Skeletal muscle satellite cell (primary cell): ENCODE results near the gene DQX1.

Source experiments
- H3K27me3 ChIP-seq: 2 replicates; pipeline ENCODE4 v1.7.0; 2013; ENCODE audit warnings: low read length; ENCODE audit not compliant: control insufficient read depth, insufficient read depth
- H3K36me3 ChIP-seq: 2 replicates; pipeline ENCODE4 v1.7.0; 2013; ENCODE audit warnings: mild to moderate bottlenecking, control low read depth, low read length; ENCODE audit not compliant: insufficient read depth
- H3K4me1 ChIP-seq: 2 replicates; pipeline ENCODE4 v1.7.0; 2013; ENCODE audit warnings: low read length; ENCODE audit not compliant: control insufficient read depth, insufficient read depth
- H3K4me2 ChIP-seq: 2 replicates; pipeline ENCODE4 v1.7.0; 2013; ENCODE audit warnings: mild to moderate bottlenecking, low read length
- H3K4me3 ChIP-seq: 2 replicates; pipeline ENCODE4 v1.7.0; 2013; ENCODE audit warnings: low read length
- H3K9ac ChIP-seq: 2 replicates; pipeline ENCODE4 v1.7.0; 2013; ENCODE audit warnings: mild to moderate bottlenecking, low read depth, low read length, moderate library complexity
- H3K9me3 ChIP-seq: replicated peaks from 2 replicates; pipeline ENCODE4 v1.7.0; 2013; ENCODE audit warnings: mild to moderate bottlenecking, control low read depth, low read length

Gene DQX1

DNA sequence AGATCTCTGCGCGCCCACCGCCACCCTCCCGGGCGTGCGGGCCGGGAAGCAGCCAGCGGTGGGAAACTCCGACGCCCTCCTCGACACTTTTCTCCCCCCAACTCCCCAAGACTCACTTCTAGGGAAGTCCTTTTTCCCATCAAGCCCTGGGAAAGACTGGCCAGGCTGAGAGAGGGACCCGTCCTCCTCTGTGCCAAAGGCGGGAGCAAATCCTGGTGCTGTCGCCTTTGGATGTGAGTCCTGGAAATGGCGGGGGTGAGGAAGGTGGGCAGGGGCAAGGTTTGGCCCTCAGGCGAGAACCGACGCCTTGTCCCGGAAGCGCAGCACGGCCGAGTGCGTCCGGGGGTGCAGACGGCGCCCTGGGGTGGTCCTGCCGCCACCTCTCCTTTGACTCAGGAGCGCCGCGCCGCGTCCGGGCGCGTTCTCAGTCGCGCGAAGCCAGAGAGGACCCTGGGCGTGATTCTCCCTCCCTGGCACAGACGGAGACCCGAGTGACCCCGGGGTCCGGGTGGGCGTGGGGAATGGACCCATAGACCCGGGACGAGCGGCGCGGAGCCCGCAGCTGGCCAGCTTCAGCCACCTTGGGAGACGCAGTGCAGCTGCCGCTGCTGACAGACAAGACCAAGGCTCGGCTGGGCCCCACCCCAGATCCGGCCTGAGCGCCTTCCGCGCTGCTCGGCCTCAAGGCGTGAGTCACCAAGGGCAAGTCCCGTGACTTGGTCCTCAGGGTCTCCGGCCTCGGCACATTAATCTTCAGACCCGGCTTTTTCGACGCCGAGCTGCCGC, 23.1 kb downstream of the DQX1 start:
- Histone ChIP-seq H3K9ac (peak overlapping the region; percentile 85), H3K36me3 (peaks cover 17% of the 10 kb centered on the region), H3K27me3 (peaks cover 31% of the 10 kb centered on the region), H3K9me3 (no peaks in the 10 kb centered on the region), H3K4me1 (peaks cover 59% of the 10 kb centered on the region), H3K4me2 (peak overlapping the region; percentile 97), H3K4me3 (peak overlapping the region; percentile 77)

DNA sequence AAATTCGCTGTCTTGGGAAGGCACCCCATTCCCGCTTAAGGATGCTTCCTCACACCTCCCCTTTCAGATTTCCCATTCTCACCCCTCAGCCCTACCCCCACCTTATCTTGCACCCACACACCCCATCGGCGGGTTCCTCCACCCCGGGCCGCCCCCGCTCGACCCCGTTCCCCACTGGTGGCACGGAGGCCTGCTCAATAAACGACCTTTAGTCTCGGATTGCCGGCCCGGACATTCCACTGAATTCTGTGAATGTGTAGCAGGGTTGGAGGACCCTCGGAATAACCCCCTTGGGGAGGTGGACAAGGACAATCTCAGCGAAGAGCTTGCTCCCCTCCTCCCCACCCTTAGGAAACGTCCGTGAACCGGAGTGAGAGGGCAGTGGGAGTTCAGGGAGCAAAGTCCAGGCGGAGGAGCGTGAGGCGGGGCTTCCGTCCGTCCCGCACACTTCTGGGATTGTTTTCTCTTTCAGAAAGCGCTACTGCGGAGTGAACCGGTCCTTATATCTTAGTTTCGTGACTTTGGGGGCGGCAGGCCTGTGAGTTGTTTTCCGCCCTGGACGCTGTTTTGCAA, 23.8 kb downstream of the DQX1 start:
- H3K9ac ChIP-seq, result peak overlapping the region; percentile 85
- H3K4me3 ChIP-seq, result peak overlapping the region; percentile 77
- no peaks in the 10 kb centered on the region for H3K9me3 ChIP-seq
- peaks cover 62% of the 10 kb centered on the region for H3K4me1 ChIP-seq
- peak overlapping the region; percentile 97 for H3K4me2 ChIP-seq
- H3K36me3 ChIP-seq, result peaks cover 17% of the 10 kb centered on the region
- peaks cover 38% of the 10 kb centered on the region for H3K27me3 ChIP-seq

DNA sequence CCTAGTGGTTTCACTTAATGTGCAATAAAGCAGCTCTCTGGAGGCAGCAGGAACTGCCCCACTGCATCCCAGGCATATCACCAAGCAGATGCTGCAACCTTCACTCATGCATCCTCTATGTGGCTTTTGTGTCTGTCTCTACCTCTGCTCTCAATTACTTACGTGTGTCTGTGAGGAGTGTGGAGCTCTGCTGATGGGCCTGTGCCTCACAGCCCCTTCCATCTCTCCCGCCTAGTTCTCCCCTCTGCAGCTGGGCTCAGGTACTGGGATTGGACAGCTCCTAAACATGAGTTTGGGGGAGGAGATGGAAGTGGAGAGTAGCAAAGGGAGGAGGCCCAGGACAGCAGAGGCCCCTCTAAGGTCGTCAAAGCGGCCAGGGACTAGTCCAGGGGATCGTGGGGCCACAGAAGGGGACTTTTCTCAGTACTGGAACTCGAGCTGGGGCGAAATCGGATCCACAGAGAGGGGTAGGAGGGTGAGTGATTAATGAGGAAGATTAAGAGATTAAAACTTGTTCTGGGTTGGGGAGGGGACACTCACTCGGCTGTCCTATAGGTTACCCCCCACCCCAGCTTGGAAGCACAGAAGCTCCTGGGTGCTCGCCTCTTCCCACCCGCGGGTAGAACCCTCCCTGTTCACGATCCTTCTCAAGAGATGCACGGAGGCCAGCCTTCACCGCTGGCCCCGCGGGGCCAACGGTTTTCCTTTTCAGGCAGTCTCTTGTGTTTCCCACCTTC, 24.5 kb downstream of the DQX1 start:
- peaks cover 17% of the 10 kb centered on the region for H3K36me3 ChIP-seq
- peak overlapping the region; percentile 97 for H3K4me2 ChIP-seq
- peaks cover 41% of the 10 kb centered on the region for H3K27me3 ChIP-seq
- peaks cover 58% of the 10 kb centered on the region for H3K4me1 ChIP-seq
- H3K9me3 ChIP-seq, result no peaks in the 10 kb centered on the region
- H3K4me3 ChIP-seq, result no peak overlapping the region
- no peak overlapping the region for H3K9ac ChIP-seq

DNA sequence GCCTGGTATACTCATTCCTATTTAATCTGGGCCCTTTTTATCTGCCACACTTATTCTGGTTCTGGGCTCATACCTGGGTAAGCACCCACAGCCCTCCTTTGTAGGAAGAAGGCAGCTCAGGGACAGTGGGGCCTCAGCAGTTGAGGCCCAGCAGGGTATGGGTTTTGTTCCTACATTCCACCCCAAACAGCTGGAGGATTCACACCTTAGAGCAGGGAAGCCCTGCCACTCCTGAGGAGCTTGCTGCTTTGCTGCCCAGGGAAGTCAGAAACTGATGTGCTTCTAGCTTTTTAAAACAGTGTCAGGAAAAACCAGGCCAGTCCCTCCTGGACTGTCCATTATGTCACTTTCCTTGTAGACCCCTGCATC, 25.5 kb downstream of the DQX1 start:
- H3K4me3 ChIP-seq, result no peak overlapping the region
- H3K36me3 ChIP-seq, result peaks cover 11% of the 10 kb centered on the region
- H3K4me2 ChIP-seq, result no peak overlapping the region
- H3K4me1 ChIP-seq, result peaks cover 51% of the 10 kb centered on the region
- no peaks in the 10 kb centered on the region for H3K9me3 ChIP-seq
- peaks cover 41% of the 10 kb centered on the region for H3K27me3 ChIP-seq
- no peak overlapping the region for H3K9ac ChIP-seq

DNA sequence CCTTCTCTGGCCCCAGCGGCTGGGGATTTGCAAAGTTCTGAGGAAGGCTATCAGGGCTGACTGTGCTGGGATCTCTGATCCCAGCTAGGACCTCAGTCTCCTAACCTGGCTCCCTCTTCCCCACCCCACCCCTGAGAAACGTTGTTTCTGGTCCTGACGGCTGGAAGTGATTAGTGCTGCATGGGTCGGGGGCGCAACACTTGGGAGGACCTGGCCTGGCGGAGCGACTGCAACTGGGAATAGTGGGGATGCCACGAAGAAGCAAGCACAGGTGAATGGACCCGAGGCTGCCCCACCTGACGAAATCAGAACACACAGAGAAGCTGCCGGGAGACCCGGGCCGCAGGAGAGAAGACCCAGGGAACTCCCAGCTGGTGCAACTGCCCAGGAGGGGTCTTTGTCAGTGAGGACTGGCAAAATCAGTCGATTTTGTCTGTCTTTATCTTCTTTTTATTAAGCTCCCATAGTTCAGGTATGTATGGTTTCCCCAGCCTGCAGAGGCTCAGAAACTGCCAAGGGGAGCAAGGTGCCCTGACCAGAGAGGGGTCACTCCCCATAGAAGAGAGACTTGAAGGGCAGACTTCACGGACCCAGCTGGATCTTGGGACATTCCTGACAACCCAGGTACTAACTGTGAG, 26.0 kb downstream of the DQX1 start:
- Histone ChIP-seq H3K4me2 (peak overlapping the region; percentile 95), H3K36me3 (peaks cover 8% of the 10 kb centered on the region), H3K27me3 (peaks cover 41% of the 10 kb centered on the region), H3K9ac (no peak overlapping the region), H3K4me3 (no peak overlapping the region), H3K9me3 (no peaks in the 10 kb centered on the region), H3K4me1 (peaks cover 47% of the 10 kb centered on the region)

DNA sequence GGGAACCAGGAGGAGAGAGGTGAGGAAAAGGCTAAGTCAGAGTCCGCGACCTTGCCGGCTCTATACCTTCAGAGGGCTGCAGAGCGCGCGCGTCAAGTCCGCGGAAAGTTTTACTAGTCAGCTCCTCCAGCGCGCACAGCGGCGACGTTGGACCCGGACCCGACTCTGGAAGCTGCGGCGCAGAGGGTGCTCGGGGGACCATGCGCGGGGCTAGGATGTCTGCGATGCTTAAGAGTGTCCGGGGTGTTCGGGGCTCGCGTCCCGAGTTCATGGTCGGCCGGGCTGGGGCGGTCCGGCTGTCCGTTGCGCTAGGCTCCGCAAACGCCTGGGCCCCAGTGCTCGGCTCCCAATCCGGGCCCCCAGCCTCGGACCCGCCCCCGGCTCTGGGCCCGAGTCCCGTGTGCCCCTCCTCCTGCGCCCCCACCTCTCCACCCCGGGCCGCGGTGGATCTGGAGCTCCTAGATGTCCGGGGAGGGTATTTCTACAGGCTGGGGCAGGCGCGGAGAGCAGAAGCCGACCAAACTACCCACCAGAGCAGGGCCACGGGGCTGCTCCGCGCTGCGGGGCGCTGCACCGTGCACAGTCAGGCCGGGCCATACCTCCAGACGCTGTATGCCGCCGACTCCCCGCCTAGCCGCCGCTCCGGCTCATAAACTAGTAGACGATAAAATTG, 26.6 kb downstream of the DQX1 start, which contains the start of gene LBX2:
Gene LBX2 (minus strand): TSS at position 337 of the 673 bp plus-strand sequence. CDS start 66 bp downstream, at position 271.
- peak within 1 kb of the TSS; percentile 7 for H3K9ac ChIP-seq
- peaks cover 41% of the 10 kb centered on the region for H3K27me3 ChIP-seq
- H3K9me3 ChIP-seq, result no peaks in the 10 kb centered on the region
- H3K4me1 ChIP-seq, result peaks cover 46% of the 10 kb centered on the region
- peak within 1 kb of the TSS; percentile 95 for H3K4me2 ChIP-seq
- peak within 1 kb of the TSS; percentile 67 for H3K4me3 ChIP-seq
- H3K36me3 ChIP-seq, result peaks cover 6% of the 10 kb centered on the region

DNA sequence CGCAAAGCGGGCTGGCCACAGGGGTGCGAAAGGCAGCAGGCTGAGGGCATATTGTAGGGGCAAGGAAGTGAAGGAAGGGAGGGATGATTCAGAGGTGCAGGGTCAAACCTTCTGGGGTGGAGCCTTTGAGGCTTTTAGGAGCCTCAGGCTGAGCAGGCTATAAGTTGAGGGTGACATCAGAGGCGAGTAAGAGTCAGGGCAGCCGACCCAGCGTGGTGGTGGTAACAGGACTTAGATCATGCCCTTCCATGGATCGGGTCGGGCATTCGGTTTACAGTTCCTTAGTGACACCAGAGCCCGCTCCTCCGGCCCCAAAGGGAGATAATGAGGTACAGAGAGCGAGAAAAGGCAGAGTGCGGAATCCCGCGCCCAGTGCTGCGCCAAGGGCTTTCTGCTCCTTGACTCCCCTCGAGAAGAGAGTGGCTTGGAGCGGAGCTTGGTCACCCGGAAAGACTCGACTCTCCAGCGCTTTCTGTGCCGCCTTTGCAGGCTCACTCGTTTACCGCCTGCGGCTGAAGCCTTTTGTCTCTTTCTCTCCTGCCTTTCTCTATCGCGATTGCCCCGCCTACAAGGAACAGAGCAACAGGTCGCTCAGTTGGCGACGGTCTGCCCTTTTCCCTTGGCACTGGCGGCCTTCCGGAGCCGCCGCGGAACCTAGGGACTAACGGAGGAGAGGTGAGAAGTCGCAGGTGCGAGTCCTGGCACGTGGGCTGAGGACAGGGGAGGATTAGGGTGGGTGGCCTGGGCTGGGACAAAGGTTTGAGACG, 27.3 kb downstream of the DQX1 start:
- Histone ChIP-seq H3K36me3 (peaks cover 13% of the 10 kb centered on the region), H3K9ac (peak overlapping the region; percentile 7), H3K9me3 (no peaks in the 10 kb centered on the region), H3K4me2 (peak overlapping the region; percentile 95), H3K4me1 (peaks cover 42% of the 10 kb centered on the region), H3K27me3 (peaks cover 41% of the 10 kb centered on the region), H3K4me3 (peak overlapping the region; percentile 67)

DNA sequence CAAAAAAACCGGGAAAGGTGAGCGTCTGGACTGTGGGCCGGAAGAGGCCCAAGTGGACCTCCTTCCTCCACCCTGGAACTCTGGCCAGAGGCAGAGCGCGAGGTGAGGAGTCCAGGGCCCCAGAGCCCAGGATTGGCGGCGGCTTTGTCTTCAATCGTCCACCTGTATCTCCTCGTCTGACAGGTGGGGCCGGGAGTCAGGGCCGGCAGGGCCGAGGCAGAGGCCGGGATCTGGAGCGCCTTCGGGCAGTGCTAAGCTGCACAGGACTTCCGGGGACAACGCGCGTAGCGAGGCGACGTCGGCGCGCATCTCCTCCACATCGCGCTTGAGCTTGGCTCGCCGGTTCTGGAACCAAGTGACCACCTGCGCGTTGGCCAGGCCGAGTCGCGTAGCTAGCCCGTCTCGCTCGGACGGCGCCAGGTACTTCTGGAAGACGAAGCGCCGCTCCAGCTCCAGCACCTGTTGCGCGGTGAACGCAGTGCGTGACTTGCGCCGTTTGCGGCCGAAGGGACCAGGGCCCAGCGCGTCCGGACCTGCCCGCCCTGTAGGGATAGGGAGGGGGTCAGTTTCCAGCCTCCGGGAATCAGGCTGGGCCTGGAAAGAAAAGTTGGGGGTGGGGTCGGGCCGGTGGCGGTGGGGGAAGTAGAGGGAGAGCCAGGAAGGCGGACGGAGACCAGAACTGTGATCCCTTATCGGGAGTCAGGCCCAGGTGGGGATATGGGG, 28.1 kb downstream of the DQX1 start:
- Histone ChIP-seq H3K36me3 (peaks cover 20% of the 10 kb centered on the region), H3K4me1 (peaks cover 38% of the 10 kb centered on the region), H3K9ac (no peak overlapping the region), H3K27me3 (peaks cover 41% of the 10 kb centered on the region), H3K9me3 (no peaks in the 10 kb centered on the region), H3K4me3 (peak overlapping the region; percentile 67), H3K4me2 (peak overlapping the region; percentile 95)

DNA sequence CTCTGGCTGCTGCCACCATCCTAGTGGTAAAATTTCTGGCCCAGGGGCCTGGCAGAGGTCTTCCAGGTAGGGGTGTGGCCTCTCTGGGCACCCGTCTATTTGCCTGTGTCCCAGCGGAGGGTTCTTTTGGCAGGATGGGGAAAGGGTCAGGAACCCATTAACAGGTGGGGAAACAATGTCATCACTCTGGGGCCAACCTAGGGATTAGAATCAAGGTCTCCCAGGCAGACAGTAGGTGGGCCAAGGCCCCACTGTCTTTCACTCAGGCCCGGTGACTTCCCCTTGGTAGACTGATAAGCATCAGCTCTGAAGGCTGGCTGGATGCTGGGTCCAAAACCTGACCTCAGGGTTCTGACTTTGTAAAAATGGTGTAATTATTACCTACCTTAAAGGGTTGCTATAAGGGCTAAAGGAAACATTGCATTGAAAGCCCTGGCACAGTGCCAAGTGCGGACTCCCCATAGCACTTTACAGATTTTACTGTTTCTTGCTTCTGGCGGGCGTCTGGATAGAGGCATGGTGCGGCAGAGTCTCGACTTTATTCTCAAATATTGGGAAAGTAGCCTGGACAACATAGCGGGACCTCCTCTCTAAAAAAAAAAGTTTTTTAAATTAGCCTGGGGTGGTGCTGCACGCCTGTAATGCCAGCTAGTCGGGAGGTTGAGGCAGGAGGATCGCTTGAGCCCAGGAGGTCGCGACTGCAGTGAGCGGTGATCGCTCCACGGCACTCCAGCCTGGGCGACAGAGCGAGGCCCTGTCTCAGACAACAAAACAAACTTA, 28.8 kb downstream of the DQX1 start:
- Histone ChIP-seq H3K27me3 (peaks cover 41% of the 10 kb centered on the region), H3K9me3 (no peaks in the 10 kb centered on the region), H3K9ac (no peak overlapping the region), H3K4me2 (peak overlapping the region; percentile 95), H3K4me3 (no peak overlapping the region), H3K36me3 (peaks cover 26% of the 10 kb centered on the region), H3K4me1 (peaks cover 31% of the 10 kb centered on the region)
